ACC112 (cell line): ENCODE results near the gene NCDN.

Experiments used
- H2AFZ ChIP-seq: fragments of 200-600 bp; sonication (generic); one replicate; pipeline ENCODE4 v1.6.0; 2017; ENCODE audit warnings: antibody characterized with exemption, low read length; ENCODE audit not compliant: unreplicated experiment
- H3K27ac ChIP-seq: fragments of 200-600 bp; sonication (generic); 2 replicates; pipeline ENCODE4 v1.5.1; 2014; ENCODE audit warnings: low read depth, mild to moderate bottlenecking, antibody characterized with exemption, low read length, moderate library complexity
- H3K27me3 ChIP-seq: fragments of 200-600 bp; sonication (generic); 2 replicates; pipeline ENCODE4 v1.6.1; 2014; ENCODE audit warnings: mild to moderate bottlenecking, antibody characterized with exemption, low read length, moderate library complexity, mixed read lengths; ENCODE audit not compliant: insufficient read depth
- H3K36me3 ChIP-seq: fragments of 200-600 bp; sonication (generic); 2 replicates; pipeline ENCODE4 v1.6.1; 2016; ENCODE audit warnings: mild to moderate bottlenecking, antibody characterized with exemption, low read length, moderate library complexity, mixed read lengths; ENCODE audit not compliant: insufficient read depth
- H3K4me1 ChIP-seq: fragments of 200-600 bp; sonication (generic); one replicate; pipeline ENCODE4 v1.6.1; 2016; ENCODE audit warnings: low read length, mixed read lengths; ENCODE audit not compliant: insufficient read depth, unreplicated experiment, control insufficient read depth
- H3K4me3 ChIP-seq: fragments of 200-600 bp; sonication (generic); 2 replicates; pipeline ENCODE4 v1.5.1; 2014; ENCODE audit warnings: mild to moderate bottlenecking, low read depth, low read length
- H3K79me2 ChIP-seq: fragments of 200-600 bp; sonication (generic); one replicate; pipeline ENCODE4 v1.6.0; 2016; ENCODE audit warnings: low read length; ENCODE audit not compliant: control insufficient read depth, unreplicated experiment, insufficient read depth

The NCDN gene

DNA sequence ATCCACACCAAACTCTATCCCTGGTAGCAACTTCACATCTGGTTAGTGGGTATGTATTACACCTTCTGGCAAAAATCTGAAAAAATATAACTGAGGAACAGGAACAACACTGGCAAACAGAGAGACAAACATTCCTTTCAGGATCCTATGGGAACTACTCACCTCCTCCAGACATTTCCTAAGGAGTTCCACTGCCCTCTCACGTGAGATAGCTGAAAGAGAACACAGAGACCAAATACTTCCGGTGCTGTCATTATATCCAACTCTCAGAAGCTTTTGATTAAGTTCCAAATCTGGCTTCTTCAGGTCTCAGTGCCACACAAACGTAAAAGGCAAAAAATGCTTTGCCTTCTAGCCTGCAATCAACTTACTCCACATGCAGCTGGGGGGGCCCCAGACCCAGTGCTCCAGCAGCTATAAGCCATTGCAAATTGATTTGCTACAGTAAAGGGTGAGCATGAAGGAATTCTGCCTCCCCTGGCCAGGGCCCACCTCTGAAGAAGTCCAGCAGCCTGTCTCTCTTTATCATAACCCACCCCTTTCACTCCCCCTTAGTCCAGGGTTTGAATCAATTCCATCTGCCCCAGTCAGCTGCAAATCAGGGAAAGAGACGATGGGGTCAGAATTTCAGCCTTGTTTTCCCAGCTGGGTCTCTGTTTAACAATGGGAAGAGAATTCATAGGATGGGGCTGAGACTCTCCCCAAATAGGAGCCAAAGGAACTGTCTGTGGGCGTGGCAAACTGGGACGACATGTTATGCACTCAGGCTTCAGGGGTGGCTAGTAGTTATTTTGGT, 47.7 kb downstream of the NCDN start:
- Histone ChIP-seq H3K79me2 (peaks cover 21% of the 10 kb centered on the region), H3K4me3 (no peak overlapping the region), H3K4me1 (peaks cover 20% of the 10 kb centered on the region), H2AFZ (no peak overlapping the region), H3K36me3 (peaks cover 43% of the 10 kb centered on the region), H3K27ac (no peak overlapping the region), H3K27me3 (no peaks in the 10 kb centered on the region)

DNA sequence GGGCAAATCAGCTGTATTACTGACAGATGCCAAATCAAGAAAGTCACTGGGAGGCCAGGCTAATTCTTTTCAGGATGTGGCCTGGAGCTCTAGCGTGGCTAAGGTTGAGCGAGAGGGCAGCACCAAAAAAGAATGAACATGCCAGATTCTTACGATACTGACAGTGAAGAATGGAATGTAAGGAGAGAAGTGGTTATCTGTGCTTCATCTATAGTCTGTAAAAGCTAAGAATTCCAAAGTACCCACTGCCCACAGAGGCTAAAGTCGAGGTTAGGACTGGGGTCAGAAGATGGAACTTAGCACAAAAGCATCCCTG, 48.2 kb downstream of the NCDN start:
- Histone ChIP-seq H3K79me2 (peaks cover 21% of the 10 kb centered on the region), H3K27ac (peak overlapping the region; percentile 14; the same call in 1 of the 2 replicates)

DNA sequence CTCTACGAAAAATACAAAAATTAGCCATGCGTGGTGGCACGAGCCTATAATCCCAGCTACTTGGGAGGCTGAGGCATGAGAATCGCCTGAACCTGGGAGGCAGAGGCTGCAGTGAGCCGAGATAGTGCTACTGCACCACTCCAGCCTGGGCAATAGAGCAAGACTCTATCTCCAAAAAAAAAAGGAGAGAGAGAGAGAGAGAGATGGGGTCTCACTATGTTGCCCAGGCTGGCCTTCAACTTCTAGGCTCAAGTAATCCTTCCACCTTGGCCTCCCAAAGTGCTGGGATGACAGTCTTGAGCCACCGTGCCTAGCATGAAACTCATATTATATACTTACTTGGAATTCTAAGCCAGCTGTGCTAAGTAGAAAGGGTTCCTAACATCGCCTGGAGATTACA, 54.1 kb downstream of the NCDN start:
- Histone ChIP-seq H3K4me1 (peaks cover 5% of the 10 kb centered on the region), H3K79me2 (peaks cover 60% of the 10 kb centered on the region), H3K4me3 (no peak overlapping the region), H3K27me3 (no peaks in the 10 kb centered on the region), H3K36me3 (peaks cover 37% of the 10 kb centered on the region), H2AFZ (no peak overlapping the region), H3K27ac (no peak overlapping the region)

More for the DNA sequence above, 48.2 kb downstream of the NCDN start:
- Histone ChIP-seq H2AFZ (no peak overlapping the region), H3K27me3 (no peaks in the 10 kb centered on the region), H3K4me1 (peaks cover 20% of the 10 kb centered on the region), H3K36me3 (peaks cover 43% of the 10 kb centered on the region), H3K4me3 (no peak overlapping the region)

GRCh38 chr1:35615440-35615839, 57.8 kb downstream of the NCDN start:
- Histone ChIP-seq H3K79me2 (peaks cover 73% of the 10 kb centered on the region), H3K27me3 (no peaks in the 10 kb centered on the region), H3K36me3 (peaks cover 17% of the 10 kb centered on the region), H3K4me1 (no peaks in the 10 kb centered on the region), H2AFZ (no peak overlapping the region), H3K4me3 (no peak overlapping the region), H3K27ac (no peak overlapping the region)
